ENCODE results near the gene RMP24.
"Not testable (repeated sequence)": the region's sequence is repeated elsewhere in the genome, so short reads cannot be mapped to it uniquely, and the experiment has no call there.

The RMP24 gene

DNA sequence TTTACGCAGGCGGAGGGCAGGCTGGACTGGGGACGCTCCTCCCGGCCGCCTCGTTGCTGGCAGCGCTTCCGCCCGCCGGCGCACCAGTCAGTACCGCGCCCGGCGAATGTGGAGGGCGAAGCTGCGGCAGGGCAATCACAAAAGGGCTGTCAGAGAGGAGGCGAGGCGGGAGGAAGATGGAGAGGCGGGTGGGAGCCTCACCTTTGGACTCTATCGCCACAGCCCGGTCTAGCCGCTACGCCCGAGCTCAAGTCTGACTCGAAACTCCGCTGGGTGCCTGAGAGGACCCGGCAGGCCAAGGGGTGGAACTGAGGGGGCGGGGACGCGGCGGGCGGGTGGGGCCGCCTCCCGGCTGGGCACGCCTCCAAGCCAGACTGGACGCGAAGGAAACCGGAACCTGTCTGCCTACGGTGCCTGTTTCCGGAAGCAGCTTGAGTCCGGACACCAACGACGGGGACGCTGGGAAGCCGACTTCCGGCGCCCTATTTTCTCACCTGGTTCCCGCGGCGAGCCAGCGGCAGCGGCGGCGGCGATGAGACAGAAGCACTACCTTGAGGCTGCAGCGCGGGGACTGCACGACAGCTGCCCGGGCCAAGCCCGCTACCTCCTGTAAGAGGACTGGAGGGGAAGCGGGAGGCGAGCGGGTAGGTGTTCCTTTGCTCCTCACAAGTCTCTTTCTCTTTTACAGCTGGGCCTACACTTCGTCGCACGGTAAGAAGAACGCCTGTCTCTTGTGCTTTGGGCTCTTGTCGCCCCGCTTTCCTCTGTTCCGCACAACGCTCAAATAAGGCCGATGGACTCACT, at the start of gene RMP24:
TSS of gene RMP24 (plus strand) at position 483 of the 804 bp plus-strand sequence.
- DNase-seq (ENCODE audit: low read depth): peak; percentile 88

DNA sequence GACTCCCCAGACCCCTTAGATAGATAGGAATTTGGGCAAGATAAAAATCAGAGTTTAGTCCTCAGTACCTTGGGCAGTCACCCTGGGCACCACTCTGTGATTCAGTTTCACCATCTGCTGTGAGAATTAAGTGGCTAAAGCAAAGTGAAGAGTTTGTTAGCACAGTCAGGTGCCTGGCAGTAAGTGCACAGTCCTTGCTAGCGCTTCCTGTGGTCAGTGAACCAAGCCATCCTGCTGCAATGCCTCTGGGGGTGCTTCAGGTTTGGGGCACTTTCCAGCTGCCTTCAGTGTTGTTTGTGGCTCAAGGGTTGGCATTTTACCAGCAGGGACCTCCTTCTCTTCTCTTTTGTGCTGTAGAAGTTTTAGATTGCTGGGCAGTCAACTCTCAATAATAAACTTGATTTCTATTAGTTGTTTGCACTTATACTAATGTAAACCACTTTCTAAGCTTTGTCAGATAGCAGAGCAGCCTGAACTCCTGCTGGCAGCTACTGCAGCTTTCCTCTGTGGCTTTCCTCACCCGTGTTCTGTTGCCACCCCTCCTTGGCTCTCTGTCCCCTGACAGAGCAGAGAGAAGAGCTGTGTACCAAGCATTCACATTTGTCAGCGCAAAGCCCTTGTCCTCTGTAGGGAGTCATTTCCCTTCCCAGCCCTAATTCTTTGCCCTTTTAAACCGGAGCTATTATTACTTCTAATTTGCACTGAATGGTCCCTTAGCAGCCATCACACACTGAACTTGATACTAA, 48.4 kb upstream of the RMP24 start:
- DNase-seq (ENCODE audit: low read depth): no peak

DNA sequence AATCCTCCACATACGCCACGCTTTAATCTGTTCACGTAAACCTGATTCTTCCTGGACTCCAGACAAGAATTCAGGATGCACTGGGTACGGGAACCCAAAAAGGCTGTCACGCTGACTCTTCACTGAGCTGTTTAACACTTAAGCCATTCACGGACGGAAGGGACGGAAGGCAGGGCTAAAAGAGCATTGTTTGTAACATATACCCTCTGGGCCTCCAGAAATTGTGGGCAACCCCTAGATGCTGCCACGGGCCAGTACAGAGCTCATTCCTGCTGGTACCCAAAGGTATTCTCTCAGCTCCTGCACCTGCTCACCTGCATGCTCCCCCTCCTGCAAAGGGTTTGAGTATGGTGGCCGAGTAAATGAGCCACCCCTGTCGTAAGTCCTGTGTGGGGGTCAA, 45.6 kb upstream of the RMP24 start:
- no peak for DNase-seq (ENCODE audit: low read depth)

DNA sequence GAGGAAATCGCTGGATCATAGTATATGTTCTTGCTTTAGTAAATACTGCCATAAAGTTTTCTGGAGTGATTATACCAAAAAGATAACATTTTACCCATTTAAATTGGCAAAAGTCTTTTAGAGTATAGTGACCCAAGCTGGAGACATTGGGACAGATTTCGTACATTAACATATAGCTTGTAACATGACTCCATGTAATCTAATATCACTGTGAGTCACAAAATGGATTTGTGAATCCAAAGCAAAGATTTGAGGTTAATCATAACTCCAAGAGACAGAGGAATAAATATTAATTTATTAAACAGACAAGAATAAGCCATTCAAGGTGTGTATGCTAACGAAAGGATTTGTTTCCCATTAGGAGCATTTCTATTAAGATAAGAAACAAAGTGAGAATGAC, 45.0 kb upstream of the RMP24 start:
- DNase-seq (ENCODE audit: low read depth): no peak

DNA sequence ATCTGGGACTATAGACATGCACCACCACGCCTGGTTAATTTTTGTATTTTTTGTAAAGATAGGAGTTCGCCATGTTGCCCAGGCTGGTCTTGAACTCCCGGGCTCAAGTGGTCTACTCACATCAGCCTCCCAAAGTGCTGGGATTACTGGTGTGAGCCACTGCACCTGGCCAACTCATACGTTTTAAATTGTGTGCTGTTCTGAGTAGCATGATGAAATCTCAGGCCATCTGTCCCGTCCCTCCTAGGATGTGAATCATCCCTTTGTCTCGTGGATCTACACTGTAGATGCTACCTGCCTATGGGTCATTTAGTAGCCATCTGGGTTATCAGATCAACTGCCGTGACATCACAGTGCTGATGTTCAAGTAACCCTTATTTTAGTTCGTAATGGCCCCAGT, 38.5 kb upstream of the RMP24 start:
- no peak for DNase-seq (ENCODE audit: low read depth)

DNA sequence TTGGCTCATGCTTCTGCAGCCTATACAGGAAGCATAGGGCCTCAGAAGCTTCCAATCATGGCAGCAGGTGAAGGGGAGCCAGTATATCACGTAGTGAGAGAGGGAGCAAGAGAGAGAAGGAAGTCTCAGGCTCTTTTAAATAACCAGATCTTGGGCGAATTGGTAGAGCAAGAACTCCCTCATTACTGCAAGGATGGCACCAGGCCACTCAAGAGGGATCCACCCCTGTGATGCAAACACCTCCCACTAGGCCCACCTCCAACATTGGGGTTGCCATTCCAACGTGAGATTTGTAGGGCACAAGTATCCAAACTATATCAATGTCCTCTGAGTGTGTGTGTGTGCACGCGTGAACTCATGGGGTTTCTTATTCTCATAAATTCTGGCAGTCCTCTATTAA, 37.6 kb upstream of the RMP24 start:
- DNase-seq (ENCODE audit: low read depth): no peak

DNA sequence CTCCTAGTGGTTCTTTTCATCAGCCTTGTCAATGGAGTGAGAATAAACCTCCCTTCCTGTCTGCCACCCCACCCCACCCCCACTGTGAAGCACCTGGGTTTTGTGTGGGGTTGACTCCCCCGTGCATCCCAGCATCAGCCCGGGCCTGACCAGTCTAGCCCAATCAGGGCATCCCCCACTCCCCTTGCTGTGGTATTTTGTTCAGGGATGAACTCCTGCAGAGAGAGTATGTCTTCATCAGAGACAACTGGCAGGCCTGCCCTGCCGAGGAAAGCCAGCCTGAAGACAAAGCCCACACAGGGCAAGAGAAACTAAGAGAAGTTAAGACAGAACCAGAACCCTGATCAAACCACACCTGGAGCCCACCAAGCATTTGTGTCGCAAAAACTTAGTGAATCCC, 36.7 kb upstream of the RMP24 start:
- no peak for DNase-seq (ENCODE audit: low read depth)

DNA sequence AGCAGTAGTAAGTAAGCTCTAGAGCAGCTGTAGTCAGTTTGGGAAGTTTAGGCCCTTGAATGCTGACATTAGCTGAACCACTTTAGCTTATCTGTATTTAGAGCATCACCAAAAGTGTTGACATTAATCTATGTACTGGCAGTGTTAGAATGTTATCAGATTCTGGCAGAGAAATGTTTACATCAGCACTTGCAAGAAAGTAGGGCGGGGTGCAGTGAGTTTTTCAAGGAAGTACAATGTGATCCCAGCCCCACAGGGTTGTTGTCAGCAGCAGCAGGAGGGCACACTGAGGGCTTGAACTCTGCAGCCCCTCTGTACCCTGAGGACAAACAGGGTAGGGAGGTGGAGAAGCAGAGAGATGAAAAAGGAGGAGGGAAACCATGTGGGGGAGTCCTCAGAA, 35.5 kb upstream of the RMP24 start:
- DNase-seq (ENCODE audit: low read depth): no peak

DNA sequence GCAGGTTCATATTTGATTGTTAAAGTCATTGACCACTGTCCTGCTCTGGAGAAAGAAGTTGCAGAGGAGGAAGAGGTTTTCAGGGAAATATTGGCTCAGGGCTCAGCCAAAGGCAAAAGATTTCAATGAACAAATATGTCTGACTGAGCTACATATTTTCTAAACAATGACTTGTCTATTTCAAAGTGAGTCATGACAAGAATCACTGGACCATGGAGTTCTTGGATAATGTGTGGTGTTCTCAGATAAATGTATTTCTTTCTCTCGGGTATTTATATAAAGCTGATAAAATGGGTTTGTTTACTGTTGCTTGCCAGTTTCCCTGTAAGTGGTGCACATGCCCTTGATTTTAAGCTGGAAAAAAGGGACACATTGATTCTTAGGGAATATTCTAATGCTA, 34.3 kb upstream of the RMP24 start:
- no peak for DNase-seq (ENCODE audit: low read depth)

DNA sequence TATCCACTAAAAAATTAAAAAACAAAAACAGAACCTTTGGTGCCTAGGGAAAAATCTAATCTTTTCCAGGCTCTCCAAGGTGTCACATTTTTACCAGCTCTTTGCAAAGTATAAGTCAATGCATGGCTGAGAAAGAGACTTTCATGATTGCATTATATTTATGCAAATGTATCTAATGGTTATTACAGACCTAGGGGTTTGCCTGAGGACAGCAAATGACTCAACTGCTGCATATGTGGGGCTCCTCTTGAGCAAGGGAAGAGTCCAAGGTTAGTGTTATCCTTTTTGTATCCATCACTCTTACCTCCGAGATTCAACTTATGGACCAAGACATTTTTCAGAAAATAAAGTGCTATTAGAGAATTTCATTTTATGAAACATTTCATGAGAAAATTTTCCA, 33.9 kb upstream of the RMP24 start:
- no peak for DNase-seq (ENCODE audit: low read depth)

DNA sequence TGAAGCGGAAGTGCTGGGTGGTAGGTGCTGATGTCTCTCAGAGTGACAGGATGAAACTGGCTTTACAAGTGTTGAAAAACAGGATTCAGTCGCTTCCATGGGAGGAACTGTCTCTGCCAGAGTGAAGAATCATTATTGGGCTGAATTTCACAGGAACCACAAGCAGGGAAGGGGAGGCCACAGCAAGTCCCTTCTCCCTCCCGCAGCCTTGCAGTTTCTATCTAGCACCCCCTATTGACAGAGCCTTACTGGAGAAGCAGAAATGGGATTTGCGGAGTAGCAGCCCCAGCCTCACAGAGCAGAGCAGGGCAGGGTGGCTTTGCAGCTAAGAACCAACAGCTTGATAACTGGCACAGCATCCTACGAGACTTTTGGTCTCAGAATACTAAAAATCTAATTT, 33.3 kb upstream of the RMP24 start:
- no peak for DNase-seq (ENCODE audit: low read depth)

DNA sequence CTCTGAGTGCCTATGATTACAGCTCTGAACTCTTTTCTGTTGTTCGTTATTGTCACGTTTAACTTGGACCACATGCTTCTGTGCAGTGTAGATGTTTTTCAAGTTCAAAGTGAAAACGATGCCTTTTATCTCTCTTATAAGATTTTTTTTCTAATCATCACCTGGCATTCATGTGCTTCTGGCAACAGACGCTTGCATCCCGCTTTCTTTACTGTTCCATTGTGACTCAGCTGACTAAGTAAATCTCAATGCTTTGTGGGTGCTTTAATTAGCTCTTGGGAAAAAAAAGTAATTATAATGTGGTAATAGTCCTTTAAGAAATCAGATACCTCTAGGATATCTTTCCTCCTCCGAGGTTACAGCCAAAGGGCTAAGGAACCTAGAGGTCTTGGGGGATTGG, 31.2 kb upstream of the RMP24 start:
- DNase-seq (ENCODE audit: low read depth): no peak

DNA sequence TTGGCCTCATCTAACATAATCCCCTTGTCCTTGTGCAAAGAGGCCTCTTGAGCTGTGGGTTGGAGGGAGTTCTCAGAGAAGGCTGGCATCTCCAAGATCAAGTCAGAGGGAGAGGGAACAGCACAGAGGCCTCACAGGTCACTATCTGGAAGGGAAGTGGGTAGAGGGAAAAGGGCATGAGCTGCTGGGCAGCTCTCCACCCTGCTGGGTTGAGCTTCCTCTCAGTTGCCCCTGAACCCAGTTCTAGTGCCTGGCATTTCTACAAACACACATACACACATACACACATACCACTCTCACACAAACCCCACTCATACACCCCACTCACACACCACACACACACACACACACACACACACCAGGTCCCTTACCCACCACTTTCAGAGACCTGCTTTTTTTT, 30.3 kb upstream of the RMP24 start:
- DNase-seq (ENCODE audit: low read depth): no peak

DNA sequence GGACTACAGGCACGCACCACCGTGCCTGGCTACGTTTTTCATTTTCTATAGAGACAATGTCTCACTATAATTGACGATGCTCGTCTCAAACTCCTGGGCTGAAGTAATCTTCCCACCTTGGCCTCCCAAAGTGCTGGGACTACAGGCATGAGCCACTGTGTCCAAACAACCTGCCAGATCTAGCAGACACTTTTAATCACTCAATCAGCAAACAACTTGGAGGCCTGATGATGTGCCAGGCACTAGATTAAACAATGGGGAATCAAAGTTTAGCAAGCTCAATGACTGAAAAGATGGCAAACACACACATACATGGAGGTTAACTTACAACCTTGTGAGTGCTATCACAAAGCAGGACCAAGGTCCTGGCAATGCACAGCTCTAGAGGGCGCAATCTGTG, 29.8 kb upstream of the RMP24 start:
- DNase-seq (ENCODE audit: low read depth): no peak

DNA sequence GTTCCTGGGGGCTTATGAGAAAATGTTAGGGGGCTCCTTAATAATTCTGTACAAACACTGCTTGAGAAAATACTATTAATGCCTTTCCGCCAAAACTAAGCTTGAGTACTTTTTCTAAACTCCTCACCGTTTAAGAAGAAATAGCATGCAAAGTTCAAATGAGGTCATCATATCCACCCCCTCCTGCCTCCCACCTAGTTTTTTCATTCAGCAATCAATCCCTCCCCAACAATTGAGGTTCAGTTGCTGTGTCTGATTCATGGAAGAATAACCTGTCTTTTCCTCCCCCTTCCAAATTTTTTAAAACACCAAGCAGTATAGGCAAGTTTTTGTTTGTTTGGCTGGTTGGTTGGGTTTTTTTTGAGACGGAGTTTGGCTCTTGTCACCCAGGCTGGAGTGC, 24.4 kb upstream of the RMP24 start:
- no peak for DNase-seq (ENCODE audit: low read depth)

DNA sequence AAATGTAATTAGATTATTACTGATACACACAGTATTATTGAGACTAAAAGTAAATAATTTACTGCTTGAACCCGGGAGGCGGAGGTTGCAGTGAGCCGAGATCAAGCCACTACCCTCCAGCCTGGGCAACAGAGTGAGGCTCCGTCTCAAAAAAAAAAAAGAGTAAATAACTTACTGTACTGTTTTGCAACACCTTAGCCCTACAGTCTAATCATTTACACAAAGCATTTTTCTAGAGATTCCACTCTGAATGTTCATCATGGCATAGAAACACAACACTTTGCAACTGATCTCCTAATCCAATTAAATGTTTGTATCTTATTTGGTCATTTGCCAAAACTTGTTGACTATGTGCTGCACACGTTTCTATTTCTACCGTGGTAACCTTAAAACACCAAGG, 23.4 kb upstream of the RMP24 start:
- DNase-seq (ENCODE audit: low read depth): no peak

DNA sequence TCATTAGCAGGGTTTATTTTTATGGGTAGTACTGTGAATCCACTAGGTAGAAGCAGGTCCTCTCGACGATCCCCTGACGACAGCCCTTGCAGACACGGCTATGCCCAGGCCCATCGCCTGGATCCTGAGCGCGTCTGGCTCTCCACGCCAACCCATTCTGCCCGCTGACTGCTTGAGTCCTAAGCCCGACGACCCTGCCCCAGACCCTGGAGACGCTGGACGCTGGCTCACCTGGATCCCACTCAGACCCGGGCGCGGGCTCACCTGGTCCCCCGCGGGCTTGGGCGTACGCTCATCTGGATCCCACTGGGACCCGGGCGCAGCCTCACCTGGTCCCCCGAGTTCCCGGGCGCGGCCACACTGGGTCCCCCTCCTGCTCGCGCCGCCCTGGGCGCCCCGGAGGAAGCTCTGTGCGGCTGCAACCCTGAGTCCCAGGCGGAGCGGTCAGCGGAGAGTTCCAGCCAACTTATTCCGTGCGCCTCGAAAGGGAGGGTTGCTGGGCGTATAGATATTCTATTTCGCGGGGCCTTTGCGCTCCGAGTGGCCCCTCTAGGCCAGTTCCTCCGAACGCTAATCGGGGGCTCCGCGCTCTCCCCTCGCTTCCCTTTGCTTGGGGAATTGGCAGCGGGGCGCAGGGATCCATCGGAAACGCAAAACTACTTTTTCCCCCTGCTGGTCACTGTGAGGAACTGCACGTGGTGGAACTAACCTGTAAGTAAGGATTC, 22.4 kb upstream of the RMP24 start:
- DNase-seq (ENCODE audit: low read depth): peak; percentile 27

DNA sequence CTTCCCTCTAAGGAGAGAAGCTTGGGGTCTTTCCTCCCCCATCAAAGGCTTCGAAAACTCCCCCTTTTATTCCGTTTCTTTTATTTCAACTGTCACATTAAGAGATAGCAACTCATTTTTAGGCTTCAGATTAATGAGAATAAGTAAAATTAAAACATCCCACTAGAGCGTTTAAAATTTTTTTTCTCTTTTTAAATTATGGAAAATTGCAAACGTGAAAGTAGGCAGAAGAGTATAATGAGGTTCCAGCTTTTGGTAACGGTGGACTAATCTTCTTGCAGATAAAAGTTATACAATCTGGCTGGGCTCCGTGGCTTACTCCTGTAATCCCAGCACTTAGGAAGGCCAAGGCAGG, 21.9 kb upstream of the RMP24 start:
- no peak for DNase-seq (ENCODE audit: low read depth)

DNA sequence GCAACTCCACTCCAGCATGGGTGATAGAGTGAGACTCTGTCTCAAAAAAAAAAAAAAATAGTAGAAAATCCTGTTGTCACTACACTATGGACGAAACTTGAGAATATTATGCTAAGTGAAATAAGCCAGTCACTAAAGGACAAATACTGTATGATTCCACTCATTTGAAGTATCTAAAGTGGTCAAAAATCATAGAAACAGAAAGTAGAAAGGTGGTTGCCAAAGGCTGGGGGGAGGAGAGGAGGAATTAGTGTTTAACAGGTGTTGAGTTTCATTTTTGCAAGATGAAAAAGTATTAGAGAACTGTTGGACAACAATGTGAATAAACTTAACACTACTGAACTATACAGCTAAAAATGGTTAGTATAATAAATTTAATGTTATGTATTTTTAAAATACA, 18.8 kb upstream of the RMP24 start:
- no peak for DNase-seq (ENCODE audit: low read depth)

DNA sequence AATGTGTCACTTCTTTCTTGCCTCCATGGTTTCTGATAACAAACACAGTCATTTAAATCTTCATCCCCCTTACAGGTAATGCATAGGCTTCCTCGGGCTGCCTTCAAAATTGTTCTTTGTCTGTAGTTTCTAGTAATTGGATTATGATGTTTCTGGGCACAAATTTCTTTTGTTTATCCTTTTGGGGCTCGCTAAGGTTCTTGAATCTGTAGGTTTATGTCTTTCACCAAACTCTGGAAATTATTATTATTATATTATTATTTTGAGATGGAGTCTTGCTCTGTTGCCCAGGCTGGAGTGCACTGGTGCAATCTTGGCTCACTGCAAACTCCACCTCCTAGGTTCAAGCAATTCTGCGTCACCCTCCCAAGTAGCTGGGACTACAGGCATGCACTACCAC, 16.3 kb upstream of the RMP24 start:
- DNase-seq (ENCODE audit: low read depth): no peak

DNA sequence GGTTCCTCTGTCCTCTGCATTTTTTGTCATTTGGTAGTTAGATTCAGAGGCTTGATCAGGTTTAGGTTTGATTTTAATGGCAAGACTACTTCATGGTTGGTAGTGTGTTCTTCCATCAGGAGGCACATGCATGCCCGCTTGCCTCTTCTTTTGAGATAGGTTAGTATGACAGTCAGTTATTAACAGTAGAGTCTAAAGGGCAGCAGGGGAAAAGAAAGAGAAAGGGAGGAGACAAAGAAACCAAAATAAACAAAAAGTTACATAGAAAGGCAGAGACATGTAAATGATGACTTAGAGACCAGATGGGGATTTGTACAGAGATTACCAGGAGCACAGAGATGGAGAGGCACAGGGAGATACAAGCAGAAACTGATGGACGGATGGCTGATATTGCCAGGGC, 10.2 kb upstream of the RMP24 start:
- DNase-seq (ENCODE audit: low read depth): no peak

DNA sequence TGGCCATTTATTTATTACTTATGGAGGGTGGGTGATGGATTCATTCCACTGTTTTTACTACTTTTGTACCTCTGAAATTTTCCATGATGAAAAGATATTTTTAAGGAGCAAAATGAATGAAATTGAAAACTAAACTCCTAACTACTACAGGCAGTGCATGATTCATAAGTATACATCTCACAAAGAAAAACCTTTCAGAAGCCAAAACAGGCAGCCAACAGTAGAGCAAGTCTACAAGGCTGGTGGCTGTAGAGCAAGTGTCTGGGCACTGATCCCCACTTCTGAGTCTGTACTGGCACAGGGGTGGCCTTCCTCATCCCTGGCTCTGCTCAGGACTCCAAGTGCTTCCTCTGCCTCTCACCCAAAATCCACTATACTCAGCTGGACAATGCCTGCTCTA, 8.2 kb upstream of the RMP24 start:
- DNase-seq (ENCODE audit: low read depth): no peak

DNA sequence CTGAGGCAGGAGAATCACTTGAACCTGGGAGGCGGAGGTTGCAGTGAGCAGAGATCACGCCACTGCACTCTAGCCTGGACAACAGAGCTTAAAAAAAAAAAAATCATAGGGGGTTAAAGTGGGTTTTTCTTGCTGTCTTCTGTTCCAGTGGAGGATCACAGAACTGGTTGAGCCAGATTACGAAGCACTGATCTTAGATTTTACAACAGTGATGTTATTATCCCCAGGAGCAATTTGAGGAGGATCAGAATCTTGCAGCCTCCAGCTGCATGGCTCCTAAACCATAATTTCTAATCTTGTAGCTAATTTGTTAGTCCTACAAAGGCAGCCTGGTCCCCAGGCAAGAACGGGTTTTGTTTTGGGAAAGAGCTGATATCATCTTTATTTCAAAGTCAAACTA, 4.6 kb upstream of the RMP24 start:
- DNase-seq (ENCODE audit: low read depth): not testable (repeated sequence)

Data from stimulated activated CD8-positive, alpha-beta memory T cell treated with anti-CD3 and anti-CD28 coated beads, Interleukin-15, amount 100 ng/mL, for 1 hour (primary cell).